Measurements from ENCODE around the gene TBC1D22A.

- TF ChIP-seq CTCF (IDR thresholded peaks at IDR 0.05 in 4 of 5, conservative IDR thresholded peaks at IDR 0.05 in 1 of 5): no peak
- no peak for TF ChIP-seq POLR2A (IDR thresholded peaks at IDR 0.05)
These were observed 107.5 kb downstream of the TBC1D22A start for GRCh38 chr22:46869831-46870441.

All from gastrocnemius medialis (tissue), 4 donors.